NOMO-1 treated with dmso at 0.1 percent for 144 hours (cell line): ENCODE results near the gene PRC1.
A peak's percentile ranks its signal among the peaks of the same experiment; 100 is the strongest.

Experiments used
- DNase-seq: peaks from one replicate; lab custom pipeline; 2025; ENCODE audit not compliant: unreplicated experiment; lab: John Stamatoyannopoulos, UW

Gene PRC1

DNA sequence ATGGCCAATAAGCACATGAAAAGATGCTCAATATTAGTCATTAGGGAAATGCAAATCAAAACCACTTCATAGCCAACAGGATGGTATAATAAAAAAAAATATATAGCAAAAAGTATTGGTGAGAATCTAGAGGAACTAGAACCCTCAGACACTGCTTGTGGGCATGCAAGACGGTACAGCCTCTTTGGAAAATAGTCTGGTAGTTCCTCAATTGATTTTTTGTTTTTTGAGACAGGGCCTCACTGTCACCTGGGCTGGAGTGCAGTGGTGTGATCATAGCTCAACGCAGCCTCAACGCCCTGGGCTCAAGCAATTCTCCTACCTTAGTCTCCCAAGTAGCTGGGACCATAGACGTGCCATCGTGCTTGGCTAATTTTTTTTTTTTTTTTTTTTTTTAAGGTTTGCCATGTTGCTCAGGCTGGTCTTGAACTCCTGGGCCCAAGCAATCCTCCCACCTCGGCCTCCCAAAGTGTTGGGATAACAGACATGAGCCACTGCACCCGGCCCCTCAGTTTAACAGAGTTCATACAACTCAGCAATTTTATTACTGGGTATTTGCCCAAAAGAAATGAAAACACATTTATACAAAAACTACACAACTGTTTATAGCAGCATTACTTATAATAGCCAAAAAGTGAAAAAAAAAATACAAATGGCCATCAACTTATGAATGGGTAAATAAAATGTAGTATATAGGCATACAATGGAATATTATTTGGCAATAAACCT is 5.1 kb downstream of the PRC1 start:
- DNase-seq: peak; percentile 5

DNA sequence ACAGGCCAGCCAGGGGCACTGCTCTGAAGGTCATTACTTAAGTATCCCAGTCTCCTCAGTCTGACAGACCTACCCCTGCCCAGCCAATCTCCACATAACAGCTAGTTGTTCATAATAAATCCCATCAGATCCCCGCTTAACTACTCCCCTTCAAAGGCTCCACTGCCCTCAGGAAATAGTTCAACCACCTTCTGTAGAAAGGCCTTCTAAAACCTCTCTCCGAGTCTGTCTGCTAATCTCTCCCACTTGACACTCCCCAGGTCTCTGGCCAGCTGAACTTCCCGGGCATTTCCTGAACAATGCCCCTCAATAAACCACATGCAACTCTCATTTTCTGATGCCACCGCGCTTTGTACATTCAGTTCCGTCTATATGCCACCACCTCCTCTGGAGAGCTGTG is 6.0 kb downstream of the PRC1 start:
- DNase-seq: no peak

DNA sequence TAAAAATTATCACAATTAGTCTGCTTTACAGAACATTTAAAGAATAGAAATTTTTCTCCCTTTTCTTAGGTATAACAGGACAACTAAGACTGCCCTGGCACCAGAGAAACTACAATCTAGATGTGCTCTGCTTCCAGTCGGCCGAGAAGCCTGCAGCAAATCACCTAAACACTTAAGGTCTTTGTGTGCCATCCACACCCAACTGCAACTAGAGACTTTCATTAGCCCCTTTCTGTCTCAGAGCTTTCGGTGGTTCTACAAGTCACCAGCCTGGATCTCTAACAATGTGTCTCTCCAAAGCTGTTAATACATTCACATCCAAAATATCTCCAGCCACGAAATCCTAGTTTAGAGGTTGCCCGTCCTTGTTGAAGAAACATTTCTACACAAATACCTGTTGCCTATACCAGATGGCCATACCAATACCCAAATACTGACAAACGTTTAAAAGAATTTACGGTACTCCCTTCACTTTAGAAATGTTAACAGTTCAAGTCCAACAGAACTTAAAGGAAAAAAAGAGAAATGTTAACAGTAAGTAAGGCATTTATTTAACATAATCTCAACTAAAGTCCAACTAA is 6.7 kb downstream of the PRC1 start:
- no peak for DNase-seq

GRCh38 chr15:90986790-90987507 is 7.4 kb downstream of the PRC1 start:
- DNase-seq: no peak

DNA sequence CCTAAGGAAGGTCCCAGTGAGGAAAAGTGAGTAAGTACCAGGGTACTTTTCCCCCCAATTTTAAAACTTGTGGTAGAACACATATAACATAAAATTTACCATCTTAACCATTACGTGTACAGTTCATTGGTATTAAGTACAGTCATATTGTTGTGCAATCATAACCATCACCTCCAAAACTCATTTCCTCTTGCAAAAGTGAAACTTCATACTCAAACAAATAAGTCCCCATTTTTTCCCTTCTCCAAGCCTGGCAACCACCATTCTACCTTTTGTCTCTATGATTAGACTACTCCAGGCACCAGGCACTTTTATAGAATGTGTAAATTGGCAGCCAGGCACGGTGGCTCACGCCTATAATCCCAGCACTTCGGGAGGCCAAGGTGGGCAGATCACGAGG is 12.2 kb downstream of the PRC1 start:
- peak; percentile 18 for DNase-seq

GRCh38 chr15:90981681-90982080 is 12.7 kb downstream of the PRC1 start:
- no peak for DNase-seq

DNA sequence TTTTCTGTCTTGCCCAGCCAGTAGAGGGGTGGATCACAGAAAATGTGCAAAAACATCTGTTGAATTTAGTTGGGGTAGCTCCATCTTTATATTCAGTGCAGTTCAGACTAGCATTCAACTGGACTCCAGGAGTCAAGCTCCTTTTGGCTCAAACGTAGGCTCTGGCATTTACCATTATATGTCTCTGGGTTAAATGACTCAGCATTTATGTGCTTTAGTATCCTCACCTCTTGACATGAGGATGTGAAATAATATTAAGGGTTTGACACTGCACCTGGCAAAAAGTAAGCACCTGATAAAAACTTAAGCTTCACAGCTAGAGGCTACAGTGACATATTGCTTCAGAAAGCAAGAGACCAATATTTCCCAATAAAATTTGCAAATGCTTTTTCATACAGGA is 14.8 kb downstream of the PRC1 start:
- DNase-seq: no peak

- no peak for DNase-seq
Observed at GRCh38 chr15:90974216-90974615, 20.1 kb downstream of the PRC1 start.

DNA sequence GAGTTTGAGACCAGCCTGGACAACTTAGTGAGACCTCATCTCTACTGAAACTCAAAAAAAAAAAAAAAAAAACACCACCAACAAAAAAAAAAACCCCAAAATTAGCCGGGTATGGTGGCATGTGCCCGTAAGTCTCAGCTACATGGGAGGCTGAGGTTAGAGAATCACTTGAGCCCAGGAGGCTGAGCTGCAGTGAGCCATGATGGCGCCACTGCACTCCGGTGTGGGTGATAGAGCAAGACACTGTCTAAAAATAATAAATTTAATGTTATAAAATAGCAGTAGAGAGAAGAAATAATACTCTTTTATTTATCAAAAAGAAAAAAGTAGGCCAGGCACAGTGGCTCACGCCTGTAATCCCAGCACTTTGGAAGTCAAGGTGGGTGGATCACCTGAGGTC is 22.2 kb downstream of the PRC1 start:
- DNase-seq: no peak

- DNase-seq: no peak
Observed at GRCh38 chr15:90970274-90970673, 24.1 kb downstream of the PRC1 start.

- DNase-seq: no peak
Observed at GRCh38 chr15:90968434-90968833, 25.9 kb downstream of the PRC1 start.

- no peak for DNase-seq
Observed at GRCh38 chr15:90967206-90967605, 27.1 kb downstream of the PRC1 start.

DNA sequence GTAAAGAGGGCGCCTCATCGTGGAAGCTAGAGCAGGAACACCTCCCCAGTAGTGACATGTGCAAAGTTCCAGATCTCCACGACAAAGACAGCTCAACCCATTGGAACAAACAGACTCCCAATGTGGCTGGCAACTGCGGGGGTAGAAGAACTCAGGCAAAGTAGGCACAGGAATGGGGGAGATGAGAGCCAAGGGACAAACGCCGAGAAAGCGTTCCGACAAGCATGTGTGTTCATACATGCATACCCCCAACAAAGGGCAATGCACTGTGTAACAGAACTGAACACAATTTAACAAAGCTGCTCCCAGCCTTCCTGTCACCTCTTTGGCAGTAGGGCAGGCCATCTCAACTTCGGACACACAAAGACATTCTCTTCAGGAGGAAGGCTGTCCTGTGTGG is 28.1 kb downstream of the PRC1 start:
- no peak for DNase-seq

DNA sequence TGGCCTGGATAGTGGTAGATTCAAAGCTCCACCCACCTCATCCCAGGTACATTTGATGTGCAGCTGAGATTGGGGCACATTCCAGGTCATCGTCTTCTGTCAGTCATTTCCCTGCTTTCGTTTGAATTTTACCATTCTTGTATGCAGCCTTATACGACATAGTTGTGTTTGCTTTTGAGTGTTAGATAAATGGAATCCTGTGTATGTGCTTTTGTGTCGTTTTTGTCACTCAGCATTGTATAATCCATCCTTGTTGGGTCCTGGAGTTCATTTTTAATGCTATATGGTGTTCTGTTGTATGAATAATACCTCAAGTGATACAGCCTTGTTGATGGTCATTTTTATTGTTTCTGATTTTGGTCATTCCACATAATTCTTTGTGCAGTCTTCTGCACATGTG is 32.3 kb downstream of the PRC1 start:
- DNase-seq: no peak

GRCh38 chr15:90960298-90961091 is 33.8 kb downstream of the PRC1 start:
- no peak for DNase-seq

DNA sequence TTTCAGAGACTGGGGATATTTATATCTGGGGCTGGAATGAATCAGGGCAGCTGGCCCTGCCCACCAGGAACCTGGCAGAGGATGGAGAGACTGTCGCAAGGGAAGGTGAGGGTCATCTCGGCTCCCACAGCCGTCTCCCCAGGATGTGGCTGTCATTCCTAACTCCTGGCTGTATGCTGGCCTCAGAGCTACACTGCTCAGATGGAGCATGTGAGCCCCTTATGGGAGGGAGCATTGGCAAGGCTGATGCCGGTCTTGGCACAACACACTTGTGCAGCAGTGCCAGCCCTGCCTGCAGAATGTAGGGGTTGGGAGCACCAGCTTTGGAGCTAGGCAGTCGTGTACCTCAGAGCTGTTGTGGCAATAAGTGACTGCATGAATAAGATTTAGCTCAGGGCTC is 34.4 kb downstream of the PRC1 start:
- DNase-seq: no peak

DNA sequence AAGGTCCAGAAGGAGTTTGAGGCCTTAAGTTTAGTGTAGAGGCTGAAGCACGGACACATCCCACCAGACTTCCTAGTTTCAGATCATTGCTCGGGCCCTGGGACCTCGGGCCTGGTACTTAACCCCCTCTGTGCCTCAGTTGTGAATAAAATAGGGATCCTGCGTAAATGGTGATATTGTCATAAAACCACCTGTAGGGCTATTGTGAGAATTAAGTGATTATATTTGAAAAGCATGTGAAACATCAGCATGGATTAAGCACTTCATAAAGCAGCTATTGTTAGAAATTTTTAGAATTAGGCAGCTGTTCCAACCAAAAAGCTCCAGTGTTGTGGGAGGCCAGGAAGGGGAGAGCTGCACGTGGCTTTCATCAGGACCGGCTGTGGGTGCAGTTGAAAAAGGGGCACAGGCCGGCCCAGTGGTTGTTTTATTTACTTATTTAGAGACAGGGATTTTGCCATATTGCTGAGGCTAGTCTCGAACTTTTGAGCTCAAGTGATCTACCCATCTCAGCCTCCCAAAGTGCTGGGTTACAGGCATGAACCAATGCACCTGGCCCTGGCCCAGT is 35.2 kb downstream of the PRC1 start:
- DNase-seq: no peak

- no peak for DNase-seq
Observed at GRCh38 chr15:90957791-90958190, 36.5 kb downstream of the PRC1 start.

DNA sequence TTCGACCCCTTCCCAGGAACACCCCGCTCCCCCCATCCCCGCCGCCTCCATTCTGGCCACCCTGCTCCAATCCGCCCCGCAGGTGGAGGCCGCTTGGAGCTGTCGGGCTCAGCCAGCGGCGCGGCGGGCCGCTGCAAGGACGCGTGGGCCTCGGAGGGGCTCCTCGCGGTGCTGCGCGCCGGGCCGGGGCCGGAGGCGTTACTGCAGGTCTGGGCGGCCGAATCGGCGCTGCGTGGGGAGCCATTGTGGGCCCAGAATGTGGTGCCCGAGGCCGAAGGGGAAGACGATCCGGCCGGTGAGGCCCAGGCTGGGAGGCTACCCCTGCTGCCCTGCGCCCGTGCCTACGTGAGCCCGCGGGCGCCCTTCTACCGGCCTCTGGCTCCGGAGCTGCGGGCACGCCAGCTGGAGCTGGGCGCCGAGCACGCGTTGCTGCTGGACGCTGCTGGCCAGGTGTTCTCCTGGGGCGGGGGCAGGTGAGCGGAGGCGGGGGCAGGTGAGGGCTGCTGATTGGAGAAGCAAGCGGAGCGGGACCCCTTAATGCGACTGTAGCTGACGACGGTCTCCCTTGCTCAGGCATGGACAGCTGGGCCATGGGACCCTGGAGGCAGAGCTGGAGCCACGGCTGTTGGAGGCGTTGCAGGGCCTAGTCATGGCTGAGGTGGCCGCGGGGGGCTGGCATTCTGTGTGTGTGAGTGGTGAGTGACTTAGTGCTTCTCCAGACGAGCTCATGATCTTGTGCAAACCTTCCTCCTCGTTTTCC is 37.1 kb downstream of the PRC1 start:
- no peak for DNase-seq

DNA sequence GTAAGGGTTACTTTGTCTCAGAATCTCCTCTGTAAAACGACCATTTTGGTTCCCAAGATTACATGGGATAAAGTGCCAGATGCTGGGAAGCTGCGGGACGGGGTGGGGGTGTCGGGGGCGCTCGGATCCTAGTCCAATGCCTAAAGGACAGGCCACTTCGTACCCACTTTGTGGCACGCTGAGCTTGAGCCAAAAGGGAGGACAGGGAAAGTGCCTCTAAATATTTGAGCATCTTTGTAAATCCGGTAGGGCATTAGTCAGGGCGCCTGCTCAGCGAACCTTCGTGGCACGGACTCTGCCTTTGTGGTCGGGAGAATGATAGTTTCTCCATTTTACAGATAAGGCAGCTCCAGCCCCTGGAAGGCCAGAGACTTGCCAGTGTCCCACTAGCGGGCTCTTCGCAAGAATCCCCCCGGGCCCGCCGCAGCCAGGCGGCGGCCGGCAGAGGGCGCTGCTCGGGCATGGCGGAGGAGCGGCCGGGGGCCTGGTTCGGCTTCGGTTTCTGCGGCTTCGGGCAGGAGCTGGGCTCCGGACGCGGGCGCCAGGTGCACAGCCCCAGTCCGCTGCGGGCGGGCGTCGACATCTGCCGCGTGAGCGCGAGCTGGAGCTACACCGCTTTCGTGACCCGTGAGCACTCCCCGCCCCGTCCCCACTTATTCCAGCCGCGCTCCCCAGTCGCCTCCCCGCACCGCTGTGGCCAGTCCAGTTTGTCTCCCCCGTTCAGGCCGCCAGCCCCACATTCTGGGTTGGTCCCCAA is 37.9 kb downstream of the PRC1 start:
- peak; percentile 37 for DNase-seq
